Measurements from ENCODE around the gene ZNF74.

Gene ZNF74

GRCh38 chr22:20395181-20395906 is 1.4 kb downstream of the ZNF74 start:
- H3K36me3 ChIP-seq (replicated peaks): no peaks in the 10 kb centered on the region
- TF ChIP-seq CTCF (IDR thresholded peaks at IDR 0.05; ENCODE audit: low read depth, low read length, missing control alignments): no peak
- no peak for DNase-seq
- H3K27me3 ChIP-seq (replicated peaks): no peaks in the 10 kb centered on the region
- in situ Hi-C loops (cut with HindIII; ENCODE audit: low pct_ligation_motif_present, low sequenced_read_pairs): no loop called here
- no peak overlapping the region for H3K4me3 ChIP-seq (ENCODE audit: low read depth, low read length)
- H3K27ac ChIP-seq: no peak overlapping the region

GRCh38 chr22:20395907-20396287 is 1.9 kb downstream of the ZNF74 start:
- H3K4me3 ChIP-seq (ENCODE audit: low read depth, low read length): no peak overlapping the region
- TF ChIP-seq CTCF (IDR thresholded peaks at IDR 0.05; ENCODE audit: low read depth, low read length, missing control alignments): no peak
- H3K27ac ChIP-seq: no peak overlapping the region
- DNase-seq: no peak
- H3K36me3 ChIP-seq (replicated peaks): no peaks in the 10 kb centered on the region
- in situ Hi-C loops (cut with HindIII; ENCODE audit: low pct_ligation_motif_present, low sequenced_read_pairs): no loop called here
- no peaks in the 10 kb centered on the region for H3K27me3 ChIP-seq (replicated peaks)

- H3K36me3 ChIP-seq (replicated peaks): no peaks in the 10 kb centered on the region
- H3K27me3 ChIP-seq (replicated peaks): no peaks in the 10 kb centered on the region
- no peak for TF ChIP-seq CTCF (IDR thresholded peaks at IDR 0.05; ENCODE audit: low read depth, low read length, missing control alignments)
- peak overlapping the region; percentile 9 for H3K27ac ChIP-seq
- peak; percentile 42 for DNase-seq
- no peak overlapping the region for H3K4me3 ChIP-seq (ENCODE audit: low read depth, low read length)
- in situ Hi-C loops (cut with HindIII; ENCODE audit: low pct_ligation_motif_present, low sequenced_read_pairs): no loop called here
Observed at GRCh38 chr22:20396639-20397038, 2.7 kb downstream of the ZNF74 start.

- Histone ChIP-seq H3K27ac (no peak overlapping the region), H3K36me3 (replicated peaks) (peaks cover 5% of the 10 kb centered on the region), H3K4me3 (ENCODE audit: low read depth, low read length) (no peak overlapping the region), H3K27me3 (replicated peaks) (no peaks in the 10 kb centered on the region)
- in situ Hi-C loops (cut with HindIII; ENCODE audit: low pct_ligation_motif_present, low sequenced_read_pairs): no loop called here
- TF ChIP-seq CTCF (IDR thresholded peaks at IDR 0.05; ENCODE audit: low read depth, low read length, missing control alignments): no peak
- DNase-seq: no peak
Observed at GRCh38 chr22:20397498-20397897, 3.5 kb downstream of the ZNF74 start.

- H3K4me3 ChIP-seq (ENCODE audit: low read depth, low read length): no peak overlapping the region
- TF ChIP-seq CTCF (IDR thresholded peaks at IDR 0.05; ENCODE audit: low read depth, low read length, missing control alignments): no peak
- no peaks in the 10 kb centered on the region for H3K27me3 ChIP-seq (replicated peaks)
- no peak for DNase-seq
- no peak overlapping the region for H3K27ac ChIP-seq
- in situ Hi-C loops (cut with HindIII; ENCODE audit: low pct_ligation_motif_present, low sequenced_read_pairs): no loop called here
- H3K36me3 ChIP-seq (replicated peaks): peaks cover 6% of the 10 kb centered on the region
Observed at GRCh38 chr22:20398420-20398819, 4.5 kb downstream of the ZNF74 start.

Measured in brain microvascular endothelial cell (primary cell).